ENCODE results near the gene CCDC188. TPM values are rescaled to one million over a fixed set of nuclear protein-coding genes. Genes with fewer than 3 reads are reported as not detected.
A peak's percentile ranks its signal among the peaks of the same experiment; 100 is the strongest.

Gene CCDC188
- total RNA-seq (1 to 10 TPM in 1 of 2 donors, not detected in 1; 1.5 TPM), total RNA-seq (0 to 0.70 reads per million in 2 donors)

DNA sequence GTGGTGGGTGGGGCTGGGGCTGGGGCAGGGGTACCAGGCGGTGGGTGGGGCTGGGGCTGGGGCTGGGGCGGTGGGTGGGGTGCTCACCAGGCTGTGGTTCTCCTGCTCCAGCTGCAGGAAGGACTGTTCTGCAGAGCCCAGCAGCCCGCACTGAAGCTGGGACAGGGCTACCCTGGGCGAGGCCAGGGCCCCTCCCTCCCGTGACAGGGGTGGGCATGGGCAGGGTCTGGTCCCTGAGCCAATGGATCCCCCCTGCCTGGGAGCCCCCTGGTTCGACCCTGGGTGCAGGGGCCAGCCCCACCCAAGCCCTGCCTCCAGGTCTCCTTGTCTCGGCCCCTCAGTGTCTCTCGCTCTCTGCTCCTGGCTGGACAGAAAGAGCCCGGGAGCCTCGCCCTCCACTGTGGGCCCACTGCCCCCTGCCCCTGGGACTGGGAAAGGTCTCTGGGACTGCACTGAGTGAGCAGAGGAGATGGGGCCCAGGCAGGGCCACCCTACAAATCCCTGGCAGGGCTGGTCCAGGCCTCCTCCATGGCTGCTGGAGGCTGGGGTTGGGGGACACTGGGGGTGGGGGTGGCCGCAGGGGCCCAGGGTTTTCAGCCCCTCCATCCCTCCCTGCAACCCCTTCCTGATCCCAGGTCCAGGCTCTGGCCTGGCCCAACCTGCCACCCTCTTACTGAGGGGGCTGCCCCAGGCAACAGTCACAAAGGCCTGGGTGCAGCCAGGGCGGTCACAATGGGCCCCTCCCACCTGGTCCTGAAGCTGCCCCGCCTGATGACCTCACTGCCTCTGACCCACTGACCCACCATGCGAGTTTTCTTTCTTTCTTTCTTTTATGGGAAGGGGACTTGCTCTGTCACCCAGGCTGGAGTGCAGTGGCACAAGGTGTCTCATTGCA lies at the start of gene CCDC188:
Gene CCDC188, minus strand, starts transcription at position 675 of the 895 bp plus-strand sequence. Its CDS starts 69 bp downstream, at position 606.
- Mint-ChIP-seq H3K27ac (no peak within 1 kb of the TSS), H3K4me3 (no peak within 1 kb of the TSS), H3K27me3 (no peaks in the 10 kb centered on the region), H3K36me3 (ENCODE audit: low read depth) (no peaks in the 10 kb centered on the region), H3K4me1 (no peaks in the 10 kb centered on the region)
- ATAC-seq, result no peak
- no peaks in the 10 kb centered on the region for H3K9me3 ChIP-seq (ENCODE audit: control insufficient read depth, low read length, poor library complexity, severe bottlenecking)
- DNase-seq, result no peak

DNA sequence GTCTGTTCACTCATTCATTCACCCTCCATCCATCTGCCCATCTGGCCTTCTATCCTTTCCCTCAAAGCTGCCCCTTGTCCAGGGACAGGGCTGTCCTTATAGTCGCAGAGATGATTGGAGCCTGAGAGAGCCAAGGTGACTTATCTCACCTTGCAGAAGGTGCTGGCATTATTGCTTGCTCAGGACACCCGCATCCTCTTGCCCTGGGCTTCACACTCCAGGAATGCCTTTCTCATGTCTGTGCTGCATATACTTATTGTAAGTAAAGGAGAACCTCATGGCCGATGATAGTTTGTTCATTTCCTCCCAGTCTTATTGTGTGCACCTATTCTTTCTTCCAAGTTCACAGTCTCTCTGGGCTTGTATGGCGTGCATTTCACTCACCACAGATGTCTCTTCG lies 49.1 kb upstream of the CCDC188 start:
- Mint-ChIP-seq H3K4me3 (no peak overlapping the region), H3K36me3 (ENCODE audit: low read depth) (no peaks in the 10 kb centered on the region), H3K27me3 (peaks cover 9% of the 10 kb centered on the region), H3K4me1 (peaks cover 5% of the 10 kb centered on the region), H3K27ac (no peak overlapping the region)
- no peaks in the 10 kb centered on the region for H3K9me3 ChIP-seq (ENCODE audit: control insufficient read depth, low read length, poor library complexity, severe bottlenecking)
- DNase-seq, result no peak
- no peak for ATAC-seq

DNA sequence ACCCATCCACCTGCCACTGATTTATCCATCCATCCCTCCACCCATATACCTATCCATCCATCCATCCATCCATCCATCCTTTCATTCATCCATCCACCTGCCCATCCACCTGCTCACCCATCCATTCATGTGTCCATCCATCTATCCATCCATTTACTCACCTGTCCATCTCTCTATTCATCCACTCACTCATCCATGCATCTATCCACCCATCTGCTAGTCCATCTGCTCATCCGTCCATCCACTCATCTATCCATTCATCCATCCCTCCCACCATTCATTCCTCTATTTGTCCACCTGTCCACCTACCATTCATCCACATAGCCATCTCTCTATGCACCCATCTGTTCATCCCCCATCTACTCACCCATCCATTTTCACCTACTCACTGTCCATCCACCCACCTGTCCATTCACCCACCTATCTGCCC lies 48.6 kb upstream of the CCDC188 start:
- Mint-ChIP-seq H3K36me3 (ENCODE audit: low read depth) (no peaks in the 10 kb centered on the region), H3K27me3 (peaks cover 9% of the 10 kb centered on the region), H3K4me3 (no peak overlapping the region), H3K4me1 (peaks cover 5% of the 10 kb centered on the region), H3K27ac (no peak overlapping the region)
- DNase-seq (no peak), ATAC-seq (no peak)
- H3K9me3 ChIP-seq (ENCODE audit: control insufficient read depth, low read length, poor library complexity, severe bottlenecking), result no peaks in the 10 kb centered on the region

DNA sequence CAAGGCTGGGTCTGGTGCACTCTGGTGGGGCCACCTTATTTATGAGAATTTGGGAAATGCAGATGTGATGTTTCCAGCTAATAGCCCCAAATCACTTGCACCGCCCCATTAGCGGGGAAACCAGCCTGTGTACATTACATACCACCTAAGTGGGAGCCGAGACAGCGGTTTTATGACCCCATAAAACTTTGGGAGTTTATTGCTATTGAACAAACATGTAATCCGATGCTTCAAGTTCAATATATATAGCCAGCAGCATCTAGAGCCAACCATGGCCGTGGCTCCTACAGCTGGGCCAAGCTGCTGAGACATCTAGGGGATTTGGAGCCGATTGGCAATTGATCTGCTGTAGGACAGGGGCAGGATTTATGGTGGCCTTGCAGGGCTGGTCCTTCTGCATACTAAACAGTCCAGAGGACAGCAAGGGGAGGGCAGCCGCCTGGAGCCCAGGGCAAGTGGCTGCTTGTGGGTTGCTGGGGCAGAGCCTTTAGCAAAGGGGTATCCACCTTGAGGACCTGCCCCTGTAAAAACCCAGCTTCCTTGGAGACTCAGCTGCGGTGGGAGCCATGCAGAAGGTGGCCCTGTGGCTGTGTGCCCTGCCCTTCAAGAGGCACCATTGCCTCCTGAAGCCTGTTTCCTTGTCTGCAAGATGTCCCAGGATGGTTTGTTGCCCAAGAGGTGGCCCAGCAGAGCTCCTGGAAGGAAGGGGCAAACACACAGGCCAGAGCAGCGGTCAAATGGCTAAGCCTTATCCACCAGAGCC lies 47.9 kb upstream of the CCDC188 start:
- Mint-ChIP-seq H3K4me3 (no peak overlapping the region), H3K27me3 (peaks cover 9% of the 10 kb centered on the region), H3K27ac (peak overlapping the region; percentile 34), H3K4me1 (peaks cover 5% of the 10 kb centered on the region), H3K36me3 (ENCODE audit: low read depth) (no peaks in the 10 kb centered on the region)
- no peaks in the 10 kb centered on the region for H3K9me3 ChIP-seq (ENCODE audit: control insufficient read depth, low read length, poor library complexity, severe bottlenecking)
- no peak for ATAC-seq
- DNase-seq, result no peak

DNA sequence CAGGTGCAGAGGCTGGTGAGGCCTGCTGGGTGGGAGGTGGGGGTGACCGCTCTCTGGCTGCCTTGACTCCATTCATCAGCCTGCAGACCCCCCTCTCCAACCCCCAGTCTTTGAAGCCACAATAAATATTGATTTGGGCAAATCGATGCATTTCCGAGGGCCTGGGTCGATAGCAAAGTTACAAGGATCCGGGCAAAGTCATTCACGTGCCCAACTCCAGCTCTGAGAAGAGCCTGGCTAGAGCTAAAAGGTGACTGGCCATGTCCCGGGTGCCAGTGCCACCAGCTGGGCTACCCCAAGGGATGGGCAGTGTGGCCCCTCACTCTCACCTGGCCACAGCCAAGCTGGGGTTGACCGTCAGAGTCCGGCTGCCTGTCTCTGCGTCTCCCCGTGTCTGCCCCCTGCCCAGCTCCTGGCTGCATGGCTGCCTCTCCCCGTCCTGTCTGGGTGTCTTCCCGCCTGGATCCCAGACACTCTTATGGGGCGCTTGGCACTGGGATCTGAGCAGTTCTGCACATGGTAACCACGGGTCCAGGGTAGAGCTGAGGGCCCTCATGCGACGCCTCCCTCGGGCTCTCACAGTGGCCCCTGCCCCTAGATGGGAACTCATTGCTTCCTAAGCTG lies 46.7 kb upstream of the CCDC188 start:
- Mint-ChIP-seq H3K4me3 (peak overlapping the region; percentile 33), H3K27ac (no peak overlapping the region), H3K36me3 (ENCODE audit: low read depth) (no peaks in the 10 kb centered on the region), H3K27me3 (peaks cover 9% of the 10 kb centered on the region), H3K4me1 (peaks cover 5% of the 10 kb centered on the region)
- H3K9me3 ChIP-seq (ENCODE audit: control insufficient read depth, low read length, poor library complexity, severe bottlenecking), result no peaks in the 10 kb centered on the region
- DNase-seq, result no peak
- ATAC-seq, result no peak

DNA sequence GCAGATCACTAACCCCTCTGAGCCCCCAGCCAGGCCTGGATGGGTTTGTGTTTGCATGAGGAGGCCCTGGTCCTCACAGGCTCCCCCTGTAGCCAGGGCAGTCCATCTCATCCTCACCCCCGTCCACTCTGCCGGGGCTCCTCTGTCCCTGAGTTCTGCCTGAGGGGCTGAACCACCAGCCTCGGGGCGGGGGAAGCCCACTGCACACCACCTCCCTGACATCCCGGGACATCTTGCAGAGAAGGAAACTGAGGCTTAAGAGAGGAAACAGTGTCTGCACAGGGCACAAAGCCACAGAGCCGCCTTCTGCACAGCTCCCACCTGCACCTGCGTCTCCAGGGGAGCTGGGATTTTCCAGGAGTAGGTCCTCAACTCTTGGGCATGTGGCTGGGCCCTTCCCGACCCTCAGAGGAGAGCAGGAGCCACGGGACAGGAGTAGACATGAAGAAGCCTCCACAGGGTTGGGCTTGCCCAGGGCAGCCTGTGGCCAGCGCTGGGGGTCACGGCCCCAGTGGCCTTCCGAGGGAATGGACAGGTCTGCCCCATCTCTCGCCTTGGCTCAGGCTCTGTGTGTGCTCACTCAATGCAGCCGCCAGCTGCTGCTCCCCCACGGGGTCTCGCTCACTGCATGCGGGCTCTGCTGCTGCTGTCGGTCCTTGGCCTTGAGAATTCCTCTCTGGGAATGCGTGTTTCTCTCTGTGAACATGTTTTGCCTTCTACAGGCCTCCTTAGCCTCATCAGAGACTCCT lies 45.4 kb upstream of the CCDC188 start:
- Mint-ChIP-seq H3K27ac (no peak overlapping the region), H3K27me3 (peaks cover 9% of the 10 kb centered on the region), H3K4me3 (no peak overlapping the region), H3K36me3 (ENCODE audit: low read depth) (no peaks in the 10 kb centered on the region), H3K4me1 (peaks cover 5% of the 10 kb centered on the region)
- ATAC-seq (no peak), DNase-seq (no peak)
- H3K9me3 ChIP-seq (ENCODE audit: control insufficient read depth, low read length, poor library complexity, severe bottlenecking), result no peaks in the 10 kb centered on the region

DNA sequence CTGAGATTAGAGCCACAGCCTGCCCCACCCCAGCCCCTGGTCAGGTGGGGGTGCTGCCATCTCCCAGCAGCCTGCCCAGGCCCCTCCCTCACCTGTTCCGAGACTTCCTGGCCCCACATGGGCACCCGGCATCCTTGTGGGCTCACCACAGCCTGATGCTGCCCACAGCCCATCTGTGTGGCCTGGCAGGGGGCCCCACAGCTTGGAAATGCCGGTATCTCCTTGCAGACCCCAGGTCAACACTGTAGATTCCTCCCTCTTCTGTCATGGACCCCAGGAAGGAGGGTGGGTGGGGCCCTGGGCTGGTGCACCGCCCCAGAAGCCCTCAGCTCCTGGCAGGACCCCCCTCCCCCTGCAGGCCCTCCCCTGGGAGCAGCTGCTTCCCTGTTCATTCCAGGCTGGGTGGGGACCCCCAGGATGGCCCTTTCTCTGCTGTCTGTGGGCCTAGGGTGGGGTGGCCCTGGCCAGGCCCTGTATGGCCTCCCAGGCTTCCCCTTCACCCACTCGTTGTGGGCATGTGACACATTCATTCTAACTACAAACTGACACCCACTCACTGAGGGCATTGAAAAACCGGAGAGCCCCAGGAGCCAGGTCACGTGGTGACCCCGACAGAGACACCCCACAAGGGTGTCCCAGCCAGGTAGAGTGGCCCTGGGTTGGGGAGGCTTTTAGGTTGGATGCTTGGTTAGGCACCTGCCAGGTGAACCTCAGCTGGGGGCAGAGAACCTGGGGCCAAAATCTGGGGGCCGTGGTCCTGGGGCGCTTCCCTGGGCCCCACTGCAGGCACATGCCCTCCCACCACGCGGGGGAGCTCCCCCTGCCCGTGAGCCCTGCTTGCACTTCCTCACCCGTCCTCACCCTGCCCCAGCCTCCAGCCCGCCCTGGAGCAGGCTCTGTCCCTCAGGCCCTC lies 44.1 kb upstream of the CCDC188 start:
- H3K27ac Mint-ChIP-seq, result no peak overlapping the region
- peaks cover 9% of the 10 kb centered on the region for H3K27me3 Mint-ChIP-seq
- ATAC-seq (no peak), DNase-seq (no peak)
- H3K36me3 Mint-ChIP-seq (ENCODE audit: low read depth), result no peaks in the 10 kb centered on the region
- no peak overlapping the region for H3K4me3 Mint-ChIP-seq
- peaks cover 8% of the 10 kb centered on the region for H3K4me1 Mint-ChIP-seq
- H3K9me3 ChIP-seq (ENCODE audit: control insufficient read depth, low read length, poor library complexity, severe bottlenecking), result no peaks in the 10 kb centered on the region

DNA sequence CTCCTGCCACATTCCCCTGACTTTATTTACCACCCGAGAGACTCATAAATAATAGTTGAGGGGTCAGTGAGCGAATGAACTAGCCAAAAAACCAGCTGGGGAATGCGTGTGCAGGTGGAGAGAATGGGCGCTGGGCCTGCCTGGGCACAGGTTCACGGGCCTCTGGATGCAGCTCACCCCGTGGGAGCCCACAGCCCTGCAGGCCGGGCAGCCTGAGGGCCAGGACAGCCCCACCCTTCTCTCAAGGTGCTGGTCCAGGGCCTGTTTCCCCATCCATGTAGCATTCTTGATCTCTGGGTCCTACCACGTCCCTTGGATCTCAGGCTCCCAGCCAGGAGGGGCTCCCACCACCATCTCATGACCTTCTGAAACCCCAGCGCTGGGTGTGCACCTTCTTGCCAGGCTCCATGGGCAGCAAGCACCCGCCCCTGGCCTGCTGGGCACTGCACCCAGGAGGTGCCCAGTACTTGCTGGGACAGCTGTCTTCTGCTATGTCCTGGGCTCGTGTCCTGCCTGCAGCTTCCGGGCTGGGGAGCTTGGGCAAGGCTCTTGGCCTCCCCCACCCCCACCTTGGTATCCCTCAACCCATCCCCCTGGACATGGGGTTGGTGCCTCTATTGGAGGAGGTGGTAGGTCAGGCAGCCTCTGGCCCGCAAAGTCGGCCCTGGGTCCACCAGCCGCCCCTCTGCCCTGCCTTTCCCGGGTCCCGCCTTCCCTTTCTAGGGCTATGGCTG lies 43.1 kb upstream of the CCDC188 start:
- no peak for ATAC-seq
- no peaks in the 10 kb centered on the region for H3K36me3 Mint-ChIP-seq (ENCODE audit: low read depth)
- H3K4me1 Mint-ChIP-seq, result peaks cover 8% of the 10 kb centered on the region
- H3K27me3 Mint-ChIP-seq, result peaks cover 9% of the 10 kb centered on the region
- no peaks in the 10 kb centered on the region for H3K9me3 ChIP-seq (ENCODE audit: control insufficient read depth, low read length, poor library complexity, severe bottlenecking)
- no peak overlapping the region for H3K27ac Mint-ChIP-seq
- no peak for DNase-seq
- H3K4me3 Mint-ChIP-seq, result no peak overlapping the region

DNA sequence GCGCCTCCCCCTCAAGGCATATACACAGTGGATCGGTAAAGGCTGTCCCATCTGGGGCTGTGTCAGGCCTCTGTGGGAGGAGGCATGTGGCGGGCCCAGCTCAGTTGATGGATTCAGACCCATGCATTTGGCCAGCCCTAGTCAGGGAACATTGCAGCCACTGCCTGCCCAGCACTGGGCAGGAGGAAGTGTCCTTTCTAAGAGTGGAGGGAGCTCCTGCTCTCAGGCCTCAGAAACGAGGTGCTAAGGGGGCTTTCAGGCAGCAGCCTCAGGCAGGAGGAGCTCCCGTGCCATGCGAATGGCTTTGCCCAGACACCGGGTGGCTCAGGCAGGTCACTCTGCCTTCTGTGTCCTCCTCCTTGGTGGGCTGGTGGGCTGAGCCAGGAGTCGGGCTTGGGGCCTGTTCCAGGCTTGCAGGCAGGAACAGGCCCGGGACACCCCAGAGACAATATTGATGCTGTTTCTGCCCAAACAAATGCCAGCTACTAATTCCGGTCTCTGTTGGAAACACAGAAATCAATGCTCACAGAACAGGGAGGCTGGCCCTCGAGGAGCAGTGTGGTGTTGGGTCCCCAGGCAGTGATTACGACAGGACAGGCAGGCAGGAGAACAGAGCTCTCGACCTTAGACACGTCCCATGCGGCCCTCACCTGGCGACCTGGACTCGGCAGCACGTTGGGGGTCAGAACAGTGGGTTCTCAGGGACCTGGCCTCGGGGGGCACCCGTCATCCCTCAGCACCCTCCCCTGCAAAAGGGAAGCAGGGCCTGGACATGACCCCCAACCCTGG lies 42.3 kb upstream of the CCDC188 start:
- H3K4me3 Mint-ChIP-seq, result no peak overlapping the region
- ATAC-seq (no peak), DNase-seq (no peak)
- peaks cover 4% of the 10 kb centered on the region for H3K27me3 Mint-ChIP-seq
- H3K36me3 Mint-ChIP-seq (ENCODE audit: low read depth), result no peaks in the 10 kb centered on the region
- H3K4me1 Mint-ChIP-seq, result peaks cover 6% of the 10 kb centered on the region
- no peaks in the 10 kb centered on the region for H3K9me3 ChIP-seq (ENCODE audit: control insufficient read depth, low read length, poor library complexity, severe bottlenecking)
- H3K27ac Mint-ChIP-seq, result no peak overlapping the region

DNA sequence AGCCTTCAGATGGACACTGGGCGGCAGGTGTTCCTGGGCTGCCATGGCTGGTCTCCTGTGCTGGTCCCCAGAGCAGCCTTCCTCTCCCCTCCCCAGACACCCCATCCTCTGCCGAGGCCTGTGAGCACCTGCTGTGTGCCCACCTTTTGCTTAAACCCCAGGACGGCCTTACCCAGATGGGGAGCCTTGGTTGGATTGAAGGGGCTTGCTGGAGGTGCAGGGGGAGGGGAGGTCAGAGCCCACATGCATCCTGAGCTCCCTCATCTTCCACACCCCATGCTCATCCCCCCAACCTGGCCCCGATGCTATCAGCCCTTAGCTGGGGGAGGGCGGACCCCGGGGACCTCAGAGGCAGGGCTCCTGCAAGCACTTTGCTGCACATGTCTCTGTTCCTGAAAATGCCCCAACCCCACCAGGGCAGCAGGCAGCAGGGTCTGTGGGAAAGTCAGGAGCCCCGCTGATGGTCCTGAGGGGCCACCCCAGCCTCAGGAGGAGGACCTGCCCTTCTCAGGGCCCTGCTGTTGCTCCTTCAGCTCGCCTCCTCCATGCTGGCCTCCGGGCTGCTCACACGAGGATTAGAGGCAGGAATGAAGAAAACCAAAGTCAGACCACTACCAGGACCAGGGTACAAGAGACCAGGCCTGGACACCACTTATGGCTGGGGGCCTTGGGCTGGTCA lies 41.6 kb upstream of the CCDC188 start:
- Mint-ChIP-seq H3K27me3 (no peaks in the 10 kb centered on the region), H3K36me3 (ENCODE audit: low read depth) (no peaks in the 10 kb centered on the region), H3K4me1 (peaks cover 3% of the 10 kb centered on the region), H3K27ac (no peak overlapping the region), H3K4me3 (no peak overlapping the region)
- DNase-seq (no peak), ATAC-seq (no peak)
- no peaks in the 10 kb centered on the region for H3K9me3 ChIP-seq (ENCODE audit: control insufficient read depth, low read length, poor library complexity, severe bottlenecking)

All from T-helper 17 cell (primary cell).